Heart right ventricle (tissue), 16 donors: Measurements from ENCODE around the gene CARD11. TPM values are rescaled to one million over a fixed set of nuclear protein-coding genes. Genes with fewer than 3 reads are reported as not detected.
A peak's percentile ranks its signal among the peaks of the same experiment; 100 is the strongest.

Source experiments
- ATAC-seq, 8 donors: fragments of 200-7000 bp; cut with Tn5 transposase; one replicate each; pipeline ENCODE4 v1.9.1; 2020; ENCODE audit warnings: mild to moderate bottlenecking in 8 of 8, moderate library complexity in 8 of 8, moderate number of reproducible peaks in 1 of 8
- DNase-seq, 2 donors: peaks; one replicate each; pipeline ENCODE4 v3.0.0-alpha.2; 2020
- H3K27ac ChIP-seq, 10 donors: fragments of 200-600 bp; sonication (generic) in 2 of 10; one replicate each; pipeline versions ENCODE4 v1.5.0 to v1.8.0; 2020 to 2022; ENCODE audit warnings: mild to moderate bottlenecking in 3 of 10
- H3K27me3 ChIP-seq, 7 donors: fragments of 200-600 bp; one replicate each; pipeline ENCODE4 v1.8.0; 2021 to 2022; ENCODE audit warnings: mild to moderate bottlenecking in 2 of 7
- H3K36me3 ChIP-seq, 9 donors: fragments of 200-600 bp; sonication (generic) in 1 of 9; one replicate each; pipeline versions ENCODE4 v1.5.0 to v1.8.0; 2020 to 2022; ENCODE audit warnings: mild to moderate bottlenecking in 2 of 9
- H3K4me1 ChIP-seq, 9 donors: fragments of 200-600 bp; sonication (generic) in 1 of 9; one replicate each; pipeline versions ENCODE4 v1.5.0 to v1.8.0; 2020 to 2022; ENCODE audit warnings: mild to moderate bottlenecking in 4 of 9
- H3K4me3 ChIP-seq, 10 donors: fragments of 200-600 bp; sonication (generic) in 2 of 10; one replicate each; pipeline versions ENCODE4 v1.5.0 to v1.8.0; 2020 to 2022; ENCODE audit warnings: mild to moderate bottlenecking in 7 of 10, moderate library complexity in 2 of 10
- H3K9me3 ChIP-seq, 11 donors: fragments of 200-600 bp in 10 of 11; sonication (generic) in 2 of 11; one replicate each; pipeline versions ENCODE4 v1.5.0 to v1.8.0; 2013 to 2022; ENCODE audit warnings: mild to moderate bottlenecking in 2 of 11, control low read depth in 1 of 11, moderate library complexity in 1 of 11
- WGBS, 2 donors: extraction: QIAGEN DNeasy Blood & Tissue Kit; methylation state at CpG; one replicate each; pipeline ENCODE4 v1.1.7; 2013; ENCODE audit warnings: inconsistent platforms in 1 of 2; 5-methylcytosine and 5-hydroxymethylcytosine counted together
- intact Hi-C, 10 donors: fragments of 100-400 bp; cut with DNase I; formaldehyde crosslinking; loops; one replicate each; pipeline versions ENCODE4 v1.11.1 to v1.14.2; 2022
- polyA plus RNA-seq, 2 donors: library from polyadenylated mRNA; stranded (reverse); fragments of 200-250 nt; gene quantifications; one replicate each; pipeline ENCODE4 v1.2.3, GENCODE V29; 2013
- total RNA-seq, 10 donors: library from RNA; stranded (reverse); fragmentation: NEBNext Ultra II Directional in 3 of 10; extraction: Animal tissue kit (Norgen Biotek cat#: 25700) in 3 of 10; gene quantifications; one replicate each; pipeline versions ENCODE4 v1.2.1 to v1.2.4, GENCODE V29; 2021 to 2023
- TF ChIP-seq, protein P1 (sequence below), 9 donors: fragments of 200-600 bp; sonication (generic) in 2 of 9; IDR thresholded peaks; one replicate each; pipeline versions ENCODE4 v1.5.0 to v1.8.0; 2021 to 2022; ENCODE audit warnings: antibody characterized with exemption in 9 of 9, mild to moderate bottlenecking in 5 of 9, moderate library complexity in 1 of 9
- donor health status: Arrhythmogenic right ventricular cardiomyopathy.
- donor health status: ischemic (EF 13 %, LVEDD 7.1; RV severe dilation, severe dysfunction).
- donor health status: healthy with polysubstance abuse.
- donor health status: DM: no; HTN: yes; CAD: no.
- donor health status: DM: no; HTN: no; CAD: no.
- donor health status: ischemic (EF 25% LVEDD 6.9; RV normal size, moderate dysfunction).
- donor health status: ischemic (EF 25% LVEDD 5.7; RV mildly dilated, moderate dysfunction).
- donor health status: healthy.
- donor health status: DM: yes; HTN: yes; CAD: no.
- donor health status: Ischemic cardiomyopathy.
- donor health status: ischemic (EF 35%, LVEDD 5.7; RV mildly dilated, moderate dysfunction).
- donor health status: nonischemic (EF 11% LVEDD 7.7; RV severe dilation, severe dysfunction).
- donor health status: DM: yes; HTN: yes; CAD: no.
- donor health status: PGD.
- donor health status: ischemic (EF 29% LVEDD 5.4; RV normal size, mild dysfunction).
- donor health status: nonischemic (EF 23%, LVEDD 6.1; RV moderate dilation, normal function).

The CARD11 gene
- total and polyA plus RNA-seq, 12 donors, result 0.14 to 1.7 (median 0.30) TPM; not detected in 1

DNA sequence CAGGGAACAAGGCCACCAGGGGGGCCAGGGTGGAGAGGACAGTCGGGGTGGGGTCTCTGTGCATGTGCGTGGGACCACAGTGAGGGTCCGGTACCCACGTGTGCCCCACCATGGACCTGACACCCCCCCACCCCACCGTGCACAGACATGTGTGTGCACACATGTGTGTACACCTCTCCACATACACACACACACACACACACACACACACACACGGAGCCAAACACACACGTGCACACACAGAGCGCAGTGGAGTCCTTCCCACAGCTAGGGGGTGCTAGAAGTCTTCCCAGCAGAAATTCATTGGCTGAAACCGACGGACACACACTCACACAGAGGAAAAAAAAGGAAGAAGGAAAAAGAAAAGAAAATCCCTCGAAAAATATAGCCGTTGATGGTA, 156.8 kb downstream of the CARD11 start:
- H3K4me1 ChIP-seq, result no peaks in the 10 kb centered on the region
- ATAC-seq (peak in 7 of 8 donors; percentile 42 to 82 (median 68)), DNase-seq (peak in 1 of 2 donors; percentile 45)
- TF ChIP-seq, protein P1, sequence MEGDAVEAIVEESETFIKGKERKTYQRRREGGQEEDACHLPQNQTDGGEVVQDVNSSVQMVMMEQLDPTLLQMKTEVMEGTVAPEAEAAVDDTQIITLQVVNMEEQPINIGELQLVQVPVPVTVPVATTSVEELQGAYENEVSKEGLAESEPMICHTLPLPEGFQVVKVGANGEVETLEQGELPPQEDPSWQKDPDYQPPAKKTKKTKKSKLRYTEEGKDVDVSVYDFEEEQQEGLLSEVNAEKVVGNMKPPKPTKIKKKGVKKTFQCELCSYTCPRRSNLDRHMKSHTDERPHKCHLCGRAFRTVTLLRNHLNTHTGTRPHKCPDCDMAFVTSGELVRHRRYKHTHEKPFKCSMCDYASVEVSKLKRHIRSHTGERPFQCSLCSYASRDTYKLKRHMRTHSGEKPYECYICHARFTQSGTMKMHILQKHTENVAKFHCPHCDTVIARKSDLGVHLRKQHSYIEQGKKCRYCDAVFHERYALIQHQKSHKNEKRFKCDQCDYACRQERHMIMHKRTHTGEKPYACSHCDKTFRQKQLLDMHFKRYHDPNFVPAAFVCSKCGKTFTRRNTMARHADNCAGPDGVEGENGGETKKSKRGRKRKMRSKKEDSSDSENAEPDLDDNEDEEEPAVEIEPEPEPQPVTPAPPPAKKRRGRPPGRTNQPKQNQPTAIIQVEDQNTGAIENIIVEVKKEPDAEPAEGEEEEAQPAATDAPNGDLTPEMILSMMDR (IDR thresholded peaks at IDR 0.05), result peak; percentile 20 to 66 (median 55)
- no peak overlapping the region for H3K4me3 ChIP-seq
- H3K27me3 ChIP-seq, result peaks cover 0 to 4% (median 0%) of the 10 kb centered on the region in 7 donors
- intact Hi-C loops, result loop anchor here in 5 of 10 donors (2.0 to 10.0 kb wide), 4 partner anchors 268 to 1008 kb away; no protein-coding TSS in a partner anchor
- H3K36me3 ChIP-seq, result no peaks in the 10 kb centered on the region
- 24 to 26% methylated on average over 12 of the region's 12 CpGs for WGBS, 2 donors
- no peaks in the 10 kb centered on the region for H3K9me3 ChIP-seq
- no peak overlapping the region for H3K27ac ChIP-seq

DNA sequence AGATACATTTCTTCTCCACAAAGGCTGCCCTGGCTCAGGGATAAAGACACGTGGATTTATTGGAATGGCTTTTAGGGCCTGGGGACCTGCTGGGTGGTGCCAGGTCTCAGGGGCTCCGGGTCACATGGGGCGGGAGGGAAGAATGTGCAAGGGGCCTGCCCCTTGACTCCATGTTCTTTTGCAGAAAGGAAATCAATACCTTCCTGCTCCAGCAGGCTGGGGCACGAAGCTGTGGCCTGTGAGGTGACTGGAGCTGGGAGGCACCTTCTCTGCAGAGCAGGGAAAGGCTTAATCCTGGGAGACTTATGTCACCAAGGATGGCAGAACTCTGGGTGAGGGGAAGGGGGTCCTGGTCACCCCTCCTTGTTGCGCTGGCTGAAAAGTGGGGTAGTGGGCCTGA, 157.3 kb downstream of the CARD11 start:
- intact Hi-C loops, result loop anchor here in 5 of 10 donors (2.0 to 10.0 kb wide), 4 partner anchors 268 to 1008 kb away; no protein-coding TSS in a partner anchor
- DNase-seq (no peak), ATAC-seq (no peak)
- H3K4me3 ChIP-seq, result no peak overlapping the region
- no peaks in the 10 kb centered on the region for H3K4me1 ChIP-seq
- WGBS, 2 donors, result 52 to 62% methylated on average over 5 of the region's 5 CpGs
- peaks cover 0 to 4% (median 0%) of the 10 kb centered on the region in 7 donors for H3K27me3 ChIP-seq
- no peaks in the 10 kb centered on the region for H3K36me3 ChIP-seq
- H3K27ac ChIP-seq, result no peak overlapping the region
- H3K9me3 ChIP-seq, result no peaks in the 10 kb centered on the region
- TF ChIP-seq, protein P1 (IDR thresholded peaks at IDR 0.05), result no peak

DNA sequence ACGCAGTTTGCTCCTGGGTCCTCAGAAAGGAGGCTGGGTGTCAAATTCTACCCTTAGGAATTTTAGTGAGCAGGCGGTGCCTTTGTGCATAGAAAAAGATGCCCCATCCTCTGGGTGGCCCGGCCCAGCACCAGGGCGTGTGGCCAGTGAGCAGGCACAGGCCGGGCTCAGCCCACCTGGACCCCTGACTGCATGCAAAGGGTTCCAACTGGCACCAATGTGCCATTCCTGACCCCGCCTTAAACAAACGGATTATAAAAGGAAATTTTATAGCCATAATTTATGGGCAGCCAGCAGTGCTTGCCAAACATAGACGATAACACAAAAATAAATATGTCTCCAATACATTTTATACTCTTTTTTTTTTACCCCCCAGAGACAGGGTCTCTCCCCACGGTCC, 159.5 kb downstream of the CARD11 start:
- no peak overlapping the region for H3K27ac ChIP-seq
- H3K4me3 ChIP-seq, result no peak overlapping the region
- peaks cover 0 to 4% (median 0%) of the 10 kb centered on the region in 7 donors for H3K27me3 ChIP-seq
- TF ChIP-seq, protein P1 (IDR thresholded peaks at IDR 0.05), result no peak
- WGBS, 2 donors, result 78 to 87% methylated on average over 9 of the region's 9 CpGs
- H3K4me1 ChIP-seq, result no peaks in the 10 kb centered on the region
- intact Hi-C loops, result loop anchor here in 5 of 10 donors (10.0 kb wide), 3 partner anchors 271 to 1011 kb away; no protein-coding TSS in a partner anchor
- no peaks in the 10 kb centered on the region for H3K36me3 ChIP-seq
- ATAC-seq (no peak), DNase-seq (no peak)
- H3K9me3 ChIP-seq, result no peaks in the 10 kb centered on the region

DNA sequence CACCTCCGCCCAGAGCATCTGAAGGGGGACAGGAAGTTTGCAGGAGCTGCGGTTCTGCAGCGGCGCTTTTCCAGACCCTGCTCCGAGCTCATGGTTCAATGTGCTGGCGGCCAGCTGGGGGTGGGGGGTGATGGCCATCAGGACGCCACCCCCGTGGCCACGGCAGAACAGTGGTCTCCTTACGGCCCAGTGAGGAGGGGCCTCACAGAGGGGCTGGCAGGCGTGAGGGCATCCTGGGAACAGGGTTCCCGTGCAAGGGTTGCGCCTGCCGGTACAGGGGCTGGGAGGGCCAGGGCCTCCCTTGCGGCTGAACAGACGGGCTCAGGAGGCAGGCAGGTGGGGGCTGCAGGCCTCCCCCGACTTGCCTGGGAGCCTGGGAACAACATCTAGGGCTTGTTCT, 160.6 kb downstream of the CARD11 start:
- TF ChIP-seq, protein P1 (IDR thresholded peaks at IDR 0.05), result no peak
- ATAC-seq (no peak), DNase-seq (no peak)
- H3K27ac ChIP-seq, result no peak overlapping the region
- H3K9me3 ChIP-seq, result no peaks in the 10 kb centered on the region
- H3K4me1 ChIP-seq, result no peaks in the 10 kb centered on the region
- H3K4me3 ChIP-seq, result no peak overlapping the region
- intact Hi-C loops, result loop anchor here in 5 of 10 donors (10.0 kb wide), 3 partner anchors 272 to 1012 kb away; no protein-coding TSS in a partner anchor
- WGBS, 2 donors, result 80 to 82% methylated on average over 17 of the region's 17 CpGs
- H3K27me3 ChIP-seq, result peaks cover 0 to 4% (median 0%) of the 10 kb centered on the region in 7 donors
- no peaks in the 10 kb centered on the region for H3K36me3 ChIP-seq
